K562 (cell line): ENCODE data around the gene VTN. TPM values are rescaled to one million over a fixed set of nuclear protein-coding genes. Genes with fewer than 3 reads are reported as not detected.

Experiments used
- BHLHE40 ChIP-seq: IDR thresholded peaks from 2 replicates; pipeline ENCODE4 v1.6.1; 2011; ENCODE audit warnings: low read length, improper control_type of control experiment
- CTBP1 ChIP-seq: fragments of 450-650 bp; IDR thresholded peaks from 2 replicates; pipeline ENCODE4 v1.6.1; 2016; ENCODE audit warnings: borderline replicate concordance
- ELF2 ChIP-seq: fragments of 250-450 bp; sonication (Bioruptor Pico); IDR thresholded peaks from 2 replicates; pipeline ENCODE4 v1.5.0; 2021; ENCODE audit warnings: mild to moderate bottlenecking
- FOXK2 ChIP-seq, 2 experiments: fragments of 450-650 bp; IDR thresholded peaks in 1 of 2; conservative IDR thresholded peaks in 1 of 2; 2 replicates each; pipeline ENCODE4 v1.6.1; 2016; ENCODE audit warnings: low read depth in 2 of 2, mild to moderate bottlenecking in 1 of 2
- GTF2E2 ChIP-seq: fragments of 200-800 bp; sonication (Bioruptor generic); IDR thresholded peaks from 2 replicates; pipeline ENCODE4 v1.6.1; 2016; ENCODE audit warnings: missing genetic modification characterization, missing compliant biosample characterization
- LCOR ChIP-seq: sonication (generic); formaldehyde crosslinking; IDR thresholded peaks from 2 replicates; pipeline ENCODE4 v1.8.0; 2022; ENCODE audit warnings: mild to moderate bottlenecking, missing genetic modification reagents
- MCM2 ChIP-seq: fragments of 450-650 bp; IDR thresholded peaks from 2 replicates; pipeline ENCODE4 v1.6.1; 2017; ENCODE audit warnings: low read depth, mild to moderate bottlenecking
- PML ChIP-seq: IDR thresholded peaks from 2 replicates; pipeline ENCODE4 v1.6.1; 2012; ENCODE audit warnings: low read length, inconsistent platforms
- POLR2B ChIP-seq: fragments of 450-650 bp; IDR thresholded peaks from 2 replicates; pipeline ENCODE4 v1.6.1; 2018; ENCODE audit warnings: low read depth; ENCODE audit not compliant: partially characterized antibody
- ZNF121 ChIP-seq: sonication (generic); formaldehyde crosslinking; conservative IDR thresholded peaks from 2 replicates; pipeline ENCODE4 v1.8.0; 2022; ENCODE audit warnings: missing genetic modification reagents
- ZNF431 ChIP-seq: sonication (generic); formaldehyde crosslinking; IDR thresholded peaks from 2 replicates; pipeline ENCODE4 v1.8.0; 2022; ENCODE audit warnings: mild to moderate bottlenecking, missing genetic modification reagents
- polyA plus RNA-seq, 8 experiments: library from polyadenylated mRNA; depleted of rRNA in 4 of 8; stranded (reverse) in 5 of 8; unstranded in 3 of 8; fragments of >200 nt; fragmentation: Nextera tagmentation in 2 of 8; fragmentation: Illumina TruSeq in 1 of 8; extraction: Ambion mirVana in 2 of 8; extraction: Trizol in 1 of 8; gene quantifications; 2 replicates each; pipeline versions ENCODE4 v1.2.1 to v1.2.3, GENCODE V29; 2011 to 2014; ENCODE audit warnings: inconsistent platforms in 1 of 8, missing spikeins in 1 of 8
- total RNA-seq, 7 experiments: library from RNA; depleted of rRNA in 6 of 7; stranded (reverse); fragments of >200 nt in 6 of 7; fragmentation: Illumina TruSeq in 2 of 7; extraction: Trizol in 2 of 7; gene quantifications; 2 replicates each; pipeline versions ENCODE4 v1.2.1 to v1.2.3, GENCODE V29; 2011 to 2021; ENCODE audit warnings: low replicate concordance in 1 of 7
- TF ChIP-seq, protein P1 (sequence below): sonication (generic); formaldehyde crosslinking; IDR thresholded peaks from 2 replicates; pipeline ENCODE4 v1.8.1; 2022; ENCODE audit warnings: missing genetic modification reagents
- TF ChIP-seq, protein P2 (sequence below): sonication (generic); formaldehyde crosslinking; IDR thresholded peaks from 2 replicates; pipeline ENCODE4 v1.8.1; 2023; ENCODE audit warnings: mild to moderate bottlenecking, missing genetic modification reagents
- TF ChIP-seq, protein P3 (sequence below): fragments of 150-350 bp; conservative IDR thresholded peaks from 2 replicates; pipeline ENCODE4 v1.6.1; 2014; ENCODE audit warnings: low read length
- TF ChIP-seq, protein P4 (sequence below): sonication (generic); IDR thresholded peaks from 2 replicates; pipeline ENCODE4 v1.6.1; 2016
- TF ChIP-seq, protein P5 (sequence below): fragments of 250-450 bp; sonication (Bioruptor Pico); IDR thresholded peaks from 2 replicates; pipeline ENCODE4 v1.8.0; 2022; ENCODE audit warnings: inconsistent platforms

VTN gene
- total and polyA plus RNA-seq, 9 of the 15 experiments (the other 6 are each of a cell fraction or from before 2014, with no cell fraction given) = 0.13 to 1.0 (median 0.29) TPM; not detected in 1

DNA sequence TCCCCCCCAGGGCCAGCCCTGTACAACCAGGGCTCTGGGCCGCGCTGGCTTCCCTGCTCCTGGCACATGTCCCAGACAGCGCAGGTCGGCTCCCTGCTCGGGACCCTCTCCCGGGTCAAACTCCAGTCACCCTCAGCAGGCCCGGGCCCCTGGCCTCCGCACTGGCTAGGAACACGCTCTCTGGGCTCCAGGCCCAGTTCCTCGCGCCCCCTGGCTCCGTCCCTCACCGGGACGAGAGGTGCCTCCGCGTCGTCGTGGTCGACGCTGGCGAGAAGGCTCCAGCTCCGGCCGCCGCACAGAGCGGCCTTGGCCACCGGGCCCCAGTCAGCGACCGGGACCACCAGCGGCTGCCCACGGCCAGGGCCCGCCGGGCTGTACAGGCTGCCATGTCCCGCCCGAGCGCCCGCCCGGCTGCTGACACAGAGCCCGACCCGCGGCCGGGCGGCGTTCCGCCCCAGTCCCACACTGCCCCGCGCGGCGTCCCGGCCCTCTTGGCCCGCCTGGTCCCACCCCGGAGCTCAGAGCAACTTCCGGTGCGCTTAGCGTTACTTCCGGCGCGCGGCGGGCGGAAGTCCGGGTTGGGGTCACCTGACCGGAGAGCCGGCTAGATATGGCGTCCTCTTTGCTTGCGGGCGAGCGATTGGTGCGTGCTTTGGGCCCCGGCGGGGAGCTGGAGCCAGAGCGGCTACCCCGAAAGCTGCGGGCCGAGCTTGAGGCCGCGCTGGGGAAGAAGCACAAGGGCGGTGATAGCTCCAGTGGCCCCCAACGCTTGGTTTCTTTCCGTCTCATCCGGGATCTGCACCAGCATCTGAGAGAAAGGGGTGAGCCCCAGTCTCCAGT, 12.8 kb downstream of the VTN start, which contains the start of gene POLDIP2 (continued):
- TF ChIP-seq ZNF431 (CRISPR knock-in tag) (no peak), ELF2 (peak; percentile 96), LCOR (CRISPR knock-in tag) (0 out of 2 replicates have a peak, but pooled peaks have one; percentile 26), FOXK2 (conservative IDR thresholded peaks at IDR 0.05 in 1 of 2, IDR thresholded peaks at IDR 0.05 in 1 of 2; ENCODE audit: low read depth in 2 of 2) (peak; percentile 74 to 76; a peak in 3 of 4 replicates), CTBP1 (peak; percentile 72), BHLHE40 (peak; percentile 70), GTF2E2 (tag) (no peak), POLR2B (peak; percentile 60), MCM2 (no peak), PML (peak; percentile 60; the same call in 1 of the 2 replicates), ZNF121 (CRISPR knock-in tag) (no peak)
- TF ChIP-seq, protein P1, sequence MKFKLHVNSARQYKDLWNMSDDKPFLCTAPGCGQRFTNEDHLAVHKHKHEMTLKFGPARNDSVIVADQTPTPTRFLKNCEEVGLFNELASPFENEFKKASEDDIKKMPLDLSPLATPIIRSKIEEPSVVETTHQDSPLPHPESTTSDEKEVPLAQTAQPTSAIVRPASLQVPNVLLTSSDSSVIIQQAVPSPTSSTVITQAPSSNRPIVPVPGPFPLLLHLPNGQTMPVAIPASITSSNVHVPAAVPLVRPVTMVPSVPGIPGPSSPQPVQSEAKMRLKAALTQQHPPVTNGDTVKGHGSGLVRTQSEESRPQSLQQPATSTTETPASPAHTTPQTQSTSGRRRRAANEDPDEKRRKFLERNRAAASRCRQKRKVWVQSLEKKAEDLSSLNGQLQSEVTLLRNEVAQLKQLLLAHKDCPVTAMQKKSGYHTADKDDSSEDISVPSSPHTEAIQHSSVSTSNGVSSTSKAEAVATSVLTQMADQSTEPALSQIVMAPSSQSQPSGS (CRISPR knock-in tag) = no peak
- TF ChIP-seq, protein P2, sequence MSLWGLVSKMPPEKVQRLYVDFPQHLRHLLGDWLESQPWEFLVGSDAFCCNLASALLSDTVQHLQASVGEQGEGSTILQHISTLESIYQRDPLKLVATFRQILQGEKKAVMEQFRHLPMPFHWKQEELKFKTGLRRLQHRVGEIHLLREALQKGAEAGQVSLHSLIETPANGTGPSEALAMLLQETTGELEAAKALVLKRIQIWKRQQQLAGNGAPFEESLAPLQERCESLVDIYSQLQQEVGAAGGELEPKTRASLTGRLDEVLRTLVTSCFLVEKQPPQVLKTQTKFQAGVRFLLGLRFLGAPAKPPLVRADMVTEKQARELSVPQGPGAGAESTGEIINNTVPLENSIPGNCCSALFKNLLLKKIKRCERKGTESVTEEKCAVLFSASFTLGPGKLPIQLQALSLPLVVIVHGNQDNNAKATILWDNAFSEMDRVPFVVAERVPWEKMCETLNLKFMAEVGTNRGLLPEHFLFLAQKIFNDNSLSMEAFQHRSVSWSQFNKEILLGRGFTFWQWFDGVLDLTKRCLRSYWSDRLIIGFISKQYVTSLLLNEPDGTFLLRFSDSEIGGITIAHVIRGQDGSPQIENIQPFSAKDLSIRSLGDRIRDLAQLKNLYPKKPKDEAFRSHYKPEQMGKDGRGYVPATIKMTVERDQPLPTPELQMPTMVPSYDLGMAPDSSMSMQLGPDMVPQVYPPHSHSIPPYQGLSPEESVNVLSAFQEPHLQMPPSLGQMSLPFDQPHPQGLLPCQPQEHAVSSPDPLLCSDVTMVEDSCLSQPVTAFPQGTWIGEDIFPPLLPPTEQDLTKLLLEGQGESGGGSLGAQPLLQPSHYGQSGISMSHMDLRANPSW (CRISPR knock-in tag) = peak; percentile 32; the same call in 1 of the 2 replicates
- TF ChIP-seq, protein P3, sequence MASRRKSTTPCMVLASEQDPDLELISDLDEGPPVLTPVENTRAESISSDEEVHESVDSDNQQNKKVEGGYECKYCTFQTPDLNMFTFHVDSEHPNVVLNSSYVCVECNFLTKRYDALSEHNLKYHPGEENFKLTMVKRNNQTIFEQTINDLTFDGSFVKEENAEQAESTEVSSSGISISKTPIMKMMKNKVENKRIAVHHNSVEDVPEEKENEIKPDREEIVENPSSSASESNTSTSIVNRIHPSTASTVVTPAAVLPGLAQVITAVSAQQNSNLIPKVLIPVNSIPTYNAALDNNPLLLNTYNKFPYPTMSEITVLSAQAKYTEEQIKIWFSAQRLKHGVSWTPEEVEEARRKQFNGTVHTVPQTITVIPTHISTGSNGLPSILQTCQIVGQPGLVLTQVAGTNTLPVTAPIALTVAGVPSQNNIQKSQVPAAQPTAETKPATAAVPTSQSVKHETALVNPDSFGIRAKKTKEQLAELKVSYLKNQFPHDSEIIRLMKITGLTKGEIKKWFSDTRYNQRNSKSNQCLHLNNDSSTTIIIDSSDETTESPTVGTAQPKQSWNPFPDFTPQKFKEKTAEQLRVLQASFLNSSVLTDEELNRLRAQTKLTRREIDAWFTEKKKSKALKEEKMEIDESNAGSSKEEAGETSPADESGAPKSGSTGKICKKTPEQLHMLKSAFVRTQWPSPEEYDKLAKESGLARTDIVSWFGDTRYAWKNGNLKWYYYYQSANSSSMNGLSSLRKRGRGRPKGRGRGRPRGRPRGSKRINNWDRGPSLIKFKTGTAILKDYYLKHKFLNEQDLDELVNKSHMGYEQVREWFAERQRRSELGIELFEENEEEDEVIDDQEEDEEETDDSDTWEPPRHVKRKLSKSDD = no peak
- TF ChIP-seq, protein P4, sequence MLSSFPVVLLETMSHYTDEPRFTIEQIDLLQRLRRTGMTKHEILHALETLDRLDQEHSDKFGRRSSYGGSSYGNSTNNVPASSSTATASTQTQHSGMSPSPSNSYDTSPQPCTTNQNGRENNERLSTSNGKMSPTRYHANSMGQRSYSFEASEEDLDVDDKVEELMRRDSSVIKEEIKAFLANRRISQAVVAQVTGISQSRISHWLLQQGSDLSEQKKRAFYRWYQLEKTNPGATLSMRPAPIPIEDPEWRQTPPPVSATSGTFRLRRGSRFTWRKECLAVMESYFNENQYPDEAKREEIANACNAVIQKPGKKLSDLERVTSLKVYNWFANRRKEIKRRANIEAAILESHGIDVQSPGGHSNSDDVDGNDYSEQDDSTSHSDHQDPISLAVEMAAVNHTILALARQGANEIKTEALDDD = no peak
- TF ChIP-seq, protein P5, sequence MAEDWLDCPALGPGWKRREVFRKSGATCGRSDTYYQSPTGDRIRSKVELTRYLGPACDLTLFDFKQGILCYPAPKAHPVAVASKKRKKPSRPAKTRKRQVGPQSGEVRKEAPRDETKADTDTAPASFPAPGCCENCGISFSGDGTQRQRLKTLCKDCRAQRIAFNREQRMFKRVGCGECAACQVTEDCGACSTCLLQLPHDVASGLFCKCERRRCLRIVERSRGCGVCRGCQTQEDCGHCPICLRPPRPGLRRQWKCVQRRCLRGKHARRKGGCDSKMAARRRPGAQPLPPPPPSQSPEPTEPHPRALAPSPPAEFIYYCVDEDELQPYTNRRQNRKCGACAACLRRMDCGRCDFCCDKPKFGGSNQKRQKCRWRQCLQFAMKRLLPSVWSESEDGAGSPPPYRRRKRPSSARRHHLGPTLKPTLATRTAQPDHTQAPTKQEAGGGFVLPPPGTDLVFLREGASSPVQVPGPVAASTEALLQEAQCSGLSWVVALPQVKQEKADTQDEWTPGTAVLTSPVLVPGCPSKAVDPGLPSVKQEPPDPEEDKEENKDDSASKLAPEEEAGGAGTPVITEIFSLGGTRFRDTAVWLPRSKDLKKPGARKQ = no peak
